ENCODE data around the gene ZG16. TPM values are rescaled to one million over a fixed set of nuclear protein-coding genes. Genes with fewer than 3 reads are reported as not detected.
"Not testable (repeated sequence)": the region's sequence is repeated elsewhere in the genome, so short reads cannot be mapped to it uniquely, and the experiment has no call there.

The ZG16 gene
- total RNA-seq, 1 experiment from 2014 or later, result 0.07 TPM

GRCh38 chr16:29747947-29748759 is 29.9 kb upstream of the ZG16 start:
- BruUV-seq (replicated peaks), result no TSS peak
- Histone ChIP-seq H3K4me3 (replicated peaks in 1 of 2; ENCODE audit: low read depth in 1 of 2, low read length in 2 of 2) (no peak overlapping the region), H3K27me3 (ENCODE audit: insufficient read depth, low read length) (no peaks in the 10 kb centered on the region), H3K4me2 (ENCODE audit: low read length) (no peak overlapping the region), H3K79me2 (ENCODE audit: insufficient read depth, low read length) (no peaks in the 10 kb centered on the region), H3K4me1 (ENCODE audit: control insufficient read depth in 1 of 2, insufficient read depth in 2 of 2, low read length in 2 of 2) (peaks cover 5 to 10% of the 10 kb centered on the region in 2 experiments; a peak in 3 of 4 replicates), H3K9me2 (ENCODE audit: insufficient read depth) (no peaks in the 10 kb centered on the region), H3K27ac (ENCODE audit: low read depth, low read length) (no peak overlapping the region), H4K20me1 (ENCODE audit: insufficient read depth) (no peaks in the 10 kb centered on the region), H2AFZ (ENCODE audit: low read depth, low read length, poor library complexity, severe bottlenecking) (no peak overlapping the region), H3K9me3 (ENCODE audit: control insufficient read depth in 1 of 2, insufficient read depth in 1 of 2, low read depth in 1 of 2, low read length in 2 of 2) (no peaks in the 10 kb centered on the region), H3K9ac (ENCODE audit: low read length) (no peak overlapping the region), H3K36me3 (ENCODE audit: control insufficient read depth in 1 of 2, insufficient read depth in 2 of 2, low read length in 2 of 2) (no peaks in the 10 kb centered on the region)
- intact Hi-C loops (cut with micrococcal nuclease), result no loop called here
- no peak for DNase-seq (ENCODE audit: low read depth, low spot score)
- ChIA-PET CTCF (interaction anchor here (2.7 kb wide), 1 partner anchor 19 kb away, joined by 6 read pairs; no protein-coding TSS in a partner anchor), RAD21 (ENCODE audit: low non-redundant PET in 1 of 2, low total read pairs in 2 of 2, uncharacterized antibody in 2 of 2, unreplicated experiment in 2 of 2) (no interaction called here), POLR2A (interaction anchor here (1.0 kb wide), 1 partner anchor 10 kb away, joined by 4 read pairs; no protein-coding TSS in a partner anchor)
- ATAC-seq, result no peak
- TF ChIP-seq CEBPB (IDR thresholded peaks at IDR 0.05; ENCODE audit: low read depth) (no peak), EGR1 (IDR thresholded peaks at IDR 0.05; ENCODE audit: low read depth) (no peak), JUND (IDR thresholded peaks at IDR 0.05) (no peak), CBX3 (IDR thresholded peaks at IDR 0.05; ENCODE audit: low read depth) (no peak), TCF7L2 (IDR thresholded peaks at IDR 0.05; ENCODE audit: borderline replicate concordance, extremely low read depth, insufficient read depth, insufficient read length) (no peak)

GRCh38 chr16:29748760-29749149 is 29.3 kb upstream of the ZG16 start:
- H3K9me3 ChIP-seq (ENCODE audit: control insufficient read depth in 1 of 2, insufficient read depth in 1 of 2, low read depth in 1 of 2, low read length in 2 of 2); H3K27ac ChIP-seq (ENCODE audit: low read depth, low read length); H2AFZ ChIP-seq (ENCODE audit: low read depth, low read length, poor library complexity, severe bottlenecking); H3K27me3 ChIP-seq (ENCODE audit: insufficient read depth, low read length); H3K9me2 ChIP-seq (ENCODE audit: insufficient read depth); intact Hi-C loops (cut with micrococcal nuclease); DNase-seq (ENCODE audit: low read depth, low spot score); BruUV-seq (replicated peaks); H3K4me2 ChIP-seq (ENCODE audit: low read length); H3K4me3 ChIP-seq (replicated peaks in 1 of 2; ENCODE audit: low read depth in 1 of 2, low read length in 2 of 2); H3K9ac ChIP-seq (ENCODE audit: low read length); H4K20me1 ChIP-seq (ENCODE audit: insufficient read depth); H3K79me2 ChIP-seq (ENCODE audit: insufficient read depth, low read length); H3K36me3 ChIP-seq (ENCODE audit: control insufficient read depth in 1 of 2, insufficient read depth in 2 of 2, low read length in 2 of 2): not testable (repeated sequence)
- RAD21 ChIA-PET (ENCODE audit: low non-redundant PET in 1 of 2, low total read pairs in 2 of 2, uncharacterized antibody in 2 of 2, unreplicated experiment in 2 of 2), result interaction anchor here in 1 of 2 experiments (0.7 kb wide), 1 partner anchor 20 kb away, joined by 4 read pairs; no protein-coding TSS in a partner anchor
- POLR2A ChIA-PET, result interaction anchor here (1.0 kb wide), 1 partner anchor 10 kb away, joined by 4 read pairs; no protein-coding TSS in a partner anchor
- CTCF ChIA-PET, result interaction anchor here (2.7 kb wide), 1 partner anchor 19 kb away, joined by 6 read pairs; no protein-coding TSS in a partner anchor
- ATAC-seq, result 0 out of 2 replicates have a peak, but pooled peaks have one; percentile 11
- H3K4me1 ChIP-seq (ENCODE audit: control insufficient read depth in 1 of 2, insufficient read depth in 2 of 2, low read length in 2 of 2), result peaks cover 5 to 10% of the 10 kb centered on the region in 2 experiments; a peak in 3 of 4 replicates
